GM12878 (cell line): ENCODE data around the gene LARP6. TPM values are rescaled to one million over a fixed set of nuclear protein-coding genes. Genes with fewer than 3 reads are reported as not detected.

ENCODE experiments used
- ATAC-seq: fragments of 200-7000 bp; cut with Tn5 transposase; 3 replicates; pipeline ENCODE4 v1.9.1; 2020; ENCODE audit warnings: mild to moderate bottlenecking, moderate library complexity
- BruUV-seq: library from RNA; stranded (reverse); fragments of 400-500 nt; replicated peaks from 2 replicates; lab custom pipeline; 2021; lab: Mats Ljungman, UMichigan
- CTCF ChIA-PET: fragments of 300-600 bp; sonication (Branson Sonifier 250); formaldehyde crosslinking; extraction: SDS; loops from one replicate; lab custom pipeline; 2021; ENCODE audit warnings: inconsistent platforms; lab: Yijun Ruan, JAX
- POLR2A ChIA-PET: fragments of 350-600 bp; formaldehyde crosslinking; extraction: SDS; loops from one replicate; lab custom pipeline; 2021; ENCODE audit warnings: inconsistent platforms; lab: Charles Lee
- RAD21 ChIA-PET: fragments of 300-600 bp; sonication (Branson Sonifier 250); formaldehyde crosslinking; loops from one replicate; lab custom pipeline; 2023; ENCODE audit warnings: antibody characterized with exemption; ENCODE audit not compliant: unreplicated experiment; lab: Charles Lee
- SMC1A ChIA-PET: fragments of 300-600 bp; sonication (Branson Sonifier 250); formaldehyde crosslinking; loops from one replicate; lab custom pipeline; 2023; ENCODE audit not compliant: unreplicated experiment, uncharacterized antibody; lab: Charles Lee
- DNase-seq: peaks from one replicate; pipeline ENCODE4 v3.0.0-alpha.2; 2011; ENCODE audit warnings: low read depth, low spot score
- FAIRE-seq: peaks from 3 replicates; lab custom pipeline; 2011; peaks lifted over from hg19 to GRCh38; lab: Jason Lieb, UNC
- H2AFZ ChIP-seq: 2 replicates; pipeline ENCODE4 v1.6.0; 2011; ENCODE audit warnings: low read depth, low read length, control low read depth; ENCODE audit not compliant: control insufficient read depth
- H3K27ac ChIP-seq: 2 replicates; pipeline ENCODE4 v1.5.1; 2011; ENCODE audit warnings: control low read depth; ENCODE audit not compliant: control insufficient read depth, insufficient read depth
- H3K27me3 ChIP-seq, 2 experiments: replicated peaks in 1 of 2; 2 replicates each; pipeline versions ENCODE4 v1.6.0 to v1.6.1; 2011; ENCODE audit warnings: low read length in 1 of 2; ENCODE audit not compliant: control insufficient read depth in 2 of 2, insufficient read depth in 2 of 2
- H3K36me3 ChIP-seq, 2 experiments: 2 replicates each; pipeline ENCODE4 v1.5.1; 2011; ENCODE audit warnings: low read length in 1 of 2; ENCODE audit not compliant: control insufficient read depth in 2 of 2, insufficient read depth in 2 of 2
- H3K4me1 ChIP-seq: 2 replicates; pipeline ENCODE4 v1.6.1; 2011; ENCODE audit warnings: mild to moderate bottlenecking, low read length, moderate library complexity, mixed read lengths; ENCODE audit not compliant: control insufficient read depth, insufficient read depth
- H3K4me2 ChIP-seq: 2 replicates; pipeline ENCODE4 v1.6.0; 2011; ENCODE audit warnings: control low read depth; ENCODE audit not compliant: control insufficient read depth, insufficient read depth
- H3K4me3 ChIP-seq: fragments of 200-600 bp; sonication (generic); 2 replicates; pipeline ENCODE4 v1.5.1; 2016
- H3K79me2 ChIP-seq: 2 replicates; pipeline ENCODE4 v1.6.0; 2011; ENCODE audit warnings: low read length; ENCODE audit not compliant: control insufficient read depth, insufficient read depth
- H3K9ac ChIP-seq: 2 replicates; pipeline ENCODE4 v1.8.0; 2011; ENCODE audit warnings: low read length, control low read depth, mixed read lengths; ENCODE audit not compliant: control insufficient read depth, insufficient read depth
- H3K9me3 ChIP-seq: replicated peaks from 3 replicates; pipeline ENCODE4 v1.5.1; 2011; ENCODE audit warnings: mild to moderate bottlenecking, low read length; ENCODE audit not compliant: control insufficient read depth, insufficient read depth
- H4K20me1 ChIP-seq: 2 replicates; pipeline ENCODE4 v1.6.0; 2011; ENCODE audit not compliant: control insufficient read depth, insufficient read depth
- BHLHE40 ChIP-seq, 2 experiments: fragments of 450-650 bp in 1 of 2; IDR thresholded peaks; 2 replicates each; pipeline ENCODE4 v1.6.1; 2011 to 2017; ENCODE audit warnings: low read depth in 2 of 2, borderline replicate concordance in 1 of 2, improper control_type of control experiment in 1 of 2, low read length in 1 of 2, mild to moderate bottlenecking in 1 of 2
- CUX1 ChIP-seq: IDR thresholded peaks from 2 replicates; pipeline ENCODE4 v1.6.1; 2012; ENCODE audit warnings: improper control_type of control experiment, low read depth, low read length; ENCODE audit not compliant: insufficient replicate concordance
- FOXK2 ChIP-seq: fragments of 450-650 bp; IDR thresholded peaks from 2 replicates; pipeline ENCODE4 v1.6.1; 2017; ENCODE audit warnings: mild to moderate bottlenecking, moderate library complexity
- MYC ChIP-seq: IDR thresholded peaks from 2 replicates; pipeline ENCODE4 v1.6.1; 2011; ENCODE audit warnings: mild to moderate bottlenecking, low read length, moderate library complexity, inconsistent platforms; ENCODE audit not compliant: insufficient read depth, insufficient replicate concordance, insufficient read length, severe bottlenecking
- PML ChIP-seq: IDR thresholded peaks from 2 replicates; pipeline ENCODE4 v1.6.1; 2012; ENCODE audit warnings: low read length, inconsistent platforms
- POLR2AphosphoS2 ChIP-seq: IDR thresholded peaks from 2 replicates; pipeline ENCODE4 v1.6.1; 2011; ENCODE audit warnings: low read depth, mild to moderate bottlenecking, low read length, improper control_type of control experiment, moderate library complexity
- PRDM15 ChIP-seq: fragments of 450-650 bp; formaldehyde crosslinking; IDR thresholded peaks from 2 replicates; pipeline ENCODE4 v1.4.0; 2020; ENCODE audit warnings: mild to moderate bottlenecking, moderate library complexity
- RBBP5 ChIP-seq: fragments of 200-600 bp; sonication (generic); conservative IDR thresholded peaks from 2 replicates; pipeline ENCODE4 v1.6.1; 2016
- RCOR1 ChIP-seq: conservative IDR thresholded peaks from 2 replicates; pipeline ENCODE4 v1.6.1; 2012; ENCODE audit warnings: low read depth, low read length, improper control_type of control experiment
- SKIL ChIP-seq: fragments of 450-650 bp; IDR thresholded peaks from 2 replicates; pipeline ENCODE4 v1.6.1; 2017; ENCODE audit warnings: mild to moderate bottlenecking, low read depth, inconsistent platforms; ENCODE audit not compliant: poor library complexity, severe bottlenecking
- SMC3 ChIP-seq: IDR thresholded peaks from 2 replicates; pipeline ENCODE4 v1.6.1; 2011; ENCODE audit warnings: low read length, improper control_type of control experiment, borderline replicate concordance
- WGBS: methylation state at CpG from one replicate; pipeline ENCODE4 v1.1.6; 2016; ENCODE audit warnings: low lambda C conversion rate; ENCODE audit not compliant: insufficient replicate concordance, insufficient coverage; ENCODE audit errors: missing lambda C conversion rate; 5-methylcytosine and 5-hydroxymethylcytosine counted together
- in situ Hi-C: fragments of 300-500 bp; cut with MboI; formaldehyde crosslinking; loops from 9 replicates; pipeline ENCODE4 v1.14.3; 2018; ENCODE audit warnings: mixed read lengths
- intact Hi-C: fragments of 100-400 bp; cut with micrococcal nuclease; formaldehyde crosslinking; loops from one replicate; pipeline ENCODE4 v1.14.2; 2022; ENCODE audit not compliant: unreplicated experiment
- polyA plus RNA-seq, 11 experiments: library from polyadenylated mRNA; depleted of rRNA in 4 of 11; unstranded in 6 of 11; stranded (reverse) in 5 of 11; fragments of >200 nt; fragmentation: Nextera tagmentation in 4 of 11; fragmentation: Illumina TruSeq in 1 of 11; extraction: Ambion mirVana in 4 of 11; extraction: Trizol in 1 of 11; gene quantifications; 1 replicate in 1 of 11; 2 replicates in 10 of 11; pipeline versions ENCODE4 v1.2.1 to v1.2.3, GENCODE V29; 2011 to 2016; ENCODE audit warnings: inconsistent platforms in 2 of 11, missing spikeins in 2 of 11, low read depth in 1 of 11
- total RNA-seq, 4 experiments: library from RNA; depleted of rRNA in 3 of 4; stranded (reverse); fragments of >200 nt in 3 of 4; fragmentation: Illumina TruSeq in 1 of 4; extraction: Trizol in 1 of 4; gene quantifications; 2 replicates each; pipeline versions ENCODE4 v1.2.1 to v1.2.3, GENCODE V29; 2013 to 2021

LARP6 gene
- total and polyA plus RNA-seq, 10 of the 15 experiments (the other 5 are each of a cell fraction or from before 2014, with no cell fraction given), result 0.74 to 14.6 (median 3.9) TPM

- H3K9me3 ChIP-seq, result no peaks in the 10 kb centered on the region
- ATAC-seq, result no peak
- ChIA-PET CTCF (no interaction called here), POLR2A (no interaction called here), RAD21 (interaction anchor here (0.6 kb wide), 1 partner anchor 115 kb away, joined by 3 read pairs; no protein-coding TSS in a partner anchor), SMC1A (interaction anchor here (0.5 to 0.6 kb wide), 2 partner anchors 67 to 1911 kb away, joined by 3 read pairs; partner anchors contain the start of gene LARP6)
- H3K27ac ChIP-seq, result no peak overlapping the region
- no peak for DNase-seq
- H3K4me3 ChIP-seq, result no peak overlapping the region
- in situ Hi-C loops, result no loop called here
- intact Hi-C loops, result no loop called here
- no peaks in the 10 kb centered on the region for H3K36me3 ChIP-seq
- H3K9ac ChIP-seq, result no peak overlapping the region
- no peaks in the 10 kb centered on the region for H4K20me1 ChIP-seq
- no peaks in the 10 kb centered on the region for H3K79me2 ChIP-seq
- H3K4me1 ChIP-seq, result no peaks in the 10 kb centered on the region
- 53% methylated on average over 4 of the region's 4 CpGs for WGBS
- no peaks in the 10 kb centered on the region for H3K27me3 ChIP-seq
- H2AFZ ChIP-seq, result no peak overlapping the region
- no TSS peak for BruUV-seq
- FAIRE-seq, result no peak
- no peak overlapping the region for H3K4me2 ChIP-seq
- TF ChIP-seq MYC, result no peak
- no peak for TF ChIP-seq FOXK2
- TF ChIP-seq RCOR1, result no peak
- no peak for TF ChIP-seq RBBP5
- TF ChIP-seq SMC3, result no peak
- no peak for TF ChIP-seq POLR2AphosphoS2
- no peak for TF ChIP-seq PML
- no peak for TF ChIP-seq PRDM15 (CRISPR knock-in tag)
- TF ChIP-seq BHLHE40 (IDR thresholded peaks at IDR 0.05; ENCODE audit: borderline replicate concordance in 1 of 2, low read depth in 2 of 2, low read length in 1 of 2), result no peak
- no peak for TF ChIP-seq CUX1
- no peak for TF ChIP-seq SKIL
These were observed 67.0 kb downstream of the LARP6 start for GRCh38 chr15:70786996-70787395.
